Thoracic aorta (tissue), 2 donors: ENCODE results near the gene STUB1. TPM values are rescaled to one million over a fixed set of nuclear protein-coding genes. Genes with fewer than 3 reads are reported as not detected.
A peak's percentile ranks its signal among the peaks of the same experiment; 100 is the strongest.
"Not testable (repeated sequence)": the region's sequence is repeated elsewhere in the genome, so short reads cannot be mapped to it uniquely, and the experiment has no call there.

ENCODE experiments used
- ATAC-seq: fragments of 150-250 bp; one replicate; pipeline ENCODE4 v1.8.0; 2017; ENCODE audit warnings: low read depth; ENCODE audit not compliant: insufficient number of reproducible peaks, low FRiP score
- DNase-seq: peaks from one replicate; pipeline ENCODE4 v3.0.0-alpha.2; 2020; ENCODE audit warnings: low spot score
- H3K27ac ChIP-seq, 2 donors: fragments of 200-600 bp; sonication (generic); 1 replicate in 1 of 2; 2 replicates in 1 of 2; pipeline ENCODE4 v1.5.1; 2016; ENCODE audit warnings: mild to moderate bottlenecking in 2 of 2, moderate library complexity in 2 of 2
- H3K27me3 ChIP-seq: fragments of 200-600 bp; sonication (generic); replicated peaks from 2 replicates; pipeline ENCODE4 v1.6.0; 2016; ENCODE audit warnings: mild to moderate bottlenecking; ENCODE audit not compliant: insufficient read depth
- H3K36me3 ChIP-seq: fragments of 200-600 bp; sonication (generic); one replicate; pipeline ENCODE4 v1.5.1; 2016
- H3K4me1 ChIP-seq, 2 donors: fragments of 200-600 bp; sonication (generic); 1 replicate in 1 of 2; 2 replicates in 1 of 2; pipeline versions ENCODE4 v1.5.1 to v1.6.0; 2016; ENCODE audit warnings: low read depth in 2 of 2, mild to moderate bottlenecking in 1 of 2; ENCODE audit not compliant: control insufficient read depth in 1 of 2
- H3K4me3 ChIP-seq: fragments of 200-600 bp; sonication (generic); 2 replicates; pipeline ENCODE4 v1.5.1; 2016; ENCODE audit warnings: mild to moderate bottlenecking
- H3K9me3 ChIP-seq: fragments of 200-600 bp; sonication (generic); 2 replicates; pipeline ENCODE4 v1.5.1; 2016
- total RNA-seq, 2 donors: library from RNA; depleted of rRNA; stranded (reverse); fragments of >200 nt; gene quantifications; one replicate each; pipeline versions ENCODE4 v1.1.0 to v1.2.3, GENCODE V29; 2016
- TF ChIP-seq, protein P1 (sequence below): fragments of 200-600 bp; sonication (generic); IDR thresholded peaks from one replicate; pipeline ENCODE4 v1.5.1; 2019; ENCODE audit warnings: antibody characterized with exemption

STUB1 gene
- total RNA-seq, 2 donors from 2014 or later: 103 to 145 TPM

DNA sequence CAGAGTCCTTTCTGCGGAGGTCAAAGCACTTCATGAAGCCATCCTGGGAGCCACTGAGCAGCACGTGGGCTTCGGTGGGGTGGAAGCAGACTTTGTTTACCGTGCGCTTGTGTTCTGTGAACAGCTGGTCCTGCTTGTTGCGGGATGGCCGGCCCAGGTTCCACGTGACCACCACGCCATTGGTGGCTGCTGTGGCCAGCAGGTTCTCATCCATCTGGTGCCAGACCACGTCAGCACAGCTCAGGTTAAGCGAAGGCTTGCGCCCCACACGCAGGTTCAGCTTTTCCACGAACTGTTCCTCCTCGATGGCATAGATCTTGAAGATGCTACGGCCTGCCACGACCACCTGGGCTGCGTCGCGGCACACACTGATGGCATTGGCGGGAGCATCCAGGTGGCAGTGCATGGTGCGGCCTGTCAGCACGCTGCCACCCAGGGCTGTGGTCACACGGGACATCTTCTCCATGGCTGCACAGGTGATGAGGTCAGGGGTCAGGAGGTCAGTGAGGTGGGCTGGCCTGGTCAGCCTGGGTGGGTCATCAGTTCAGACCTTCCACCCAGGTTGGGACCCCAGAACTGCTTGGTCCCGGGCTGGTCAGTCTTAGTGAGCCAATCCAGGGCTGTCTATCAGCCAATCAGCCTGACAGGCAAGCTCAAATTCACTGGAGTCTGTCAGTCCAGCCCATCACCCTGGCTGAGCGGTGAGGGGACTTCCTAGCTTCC, 9.1 kb downstream of the STUB1 start:
- H3K27me3 ChIP-seq: peaks cover 2% of the 10 kb centered on the region
- H3K27ac ChIP-seq: peak overlapping the region; percentile 76 to 85
- no peak for ATAC-seq
- TF ChIP-seq, protein P1, sequence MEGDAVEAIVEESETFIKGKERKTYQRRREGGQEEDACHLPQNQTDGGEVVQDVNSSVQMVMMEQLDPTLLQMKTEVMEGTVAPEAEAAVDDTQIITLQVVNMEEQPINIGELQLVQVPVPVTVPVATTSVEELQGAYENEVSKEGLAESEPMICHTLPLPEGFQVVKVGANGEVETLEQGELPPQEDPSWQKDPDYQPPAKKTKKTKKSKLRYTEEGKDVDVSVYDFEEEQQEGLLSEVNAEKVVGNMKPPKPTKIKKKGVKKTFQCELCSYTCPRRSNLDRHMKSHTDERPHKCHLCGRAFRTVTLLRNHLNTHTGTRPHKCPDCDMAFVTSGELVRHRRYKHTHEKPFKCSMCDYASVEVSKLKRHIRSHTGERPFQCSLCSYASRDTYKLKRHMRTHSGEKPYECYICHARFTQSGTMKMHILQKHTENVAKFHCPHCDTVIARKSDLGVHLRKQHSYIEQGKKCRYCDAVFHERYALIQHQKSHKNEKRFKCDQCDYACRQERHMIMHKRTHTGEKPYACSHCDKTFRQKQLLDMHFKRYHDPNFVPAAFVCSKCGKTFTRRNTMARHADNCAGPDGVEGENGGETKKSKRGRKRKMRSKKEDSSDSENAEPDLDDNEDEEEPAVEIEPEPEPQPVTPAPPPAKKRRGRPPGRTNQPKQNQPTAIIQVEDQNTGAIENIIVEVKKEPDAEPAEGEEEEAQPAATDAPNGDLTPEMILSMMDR: no peak
- H3K9me3 ChIP-seq: no peaks in the 10 kb centered on the region
- peak overlapping the region; percentile 100 for H3K4me3 ChIP-seq
- no peak for DNase-seq
- peaks cover 6% of the 10 kb centered on the region for H3K36me3 ChIP-seq
- H3K4me1 ChIP-seq: peaks cover 24 to 35% of the 10 kb centered on the region in 2 donors

DNA sequence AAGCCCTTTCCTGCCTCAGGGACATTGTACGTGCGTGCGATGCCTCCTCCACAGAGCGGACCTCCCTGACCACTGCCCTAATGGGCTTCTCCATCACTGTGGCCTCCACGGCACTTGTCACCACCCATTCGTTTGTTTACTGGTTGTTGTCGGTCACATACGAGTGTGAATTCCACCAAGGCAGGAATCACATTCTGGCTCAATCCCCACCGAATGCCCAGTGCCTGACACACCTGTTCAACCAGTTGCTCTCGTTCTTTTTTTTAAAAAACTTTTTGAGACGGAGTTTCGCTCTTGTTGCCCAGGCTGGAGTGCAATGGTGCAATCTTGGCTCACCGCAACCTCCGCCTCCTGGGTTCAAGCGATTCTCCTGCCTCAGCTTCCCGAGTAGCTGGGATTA, 11.0 kb downstream of the STUB1 start:
- H3K27ac ChIP-seq, H3K27me3 ChIP-seq, H3K36me3 ChIP-seq, ATAC-seq, DNase-seq, H3K9me3 ChIP-seq, H3K4me3 ChIP-seq: not testable (repeated sequence)
- H3K4me1 ChIP-seq: peaks cover 18 to 28% of the 10 kb centered on the region in 2 donors

DNA sequence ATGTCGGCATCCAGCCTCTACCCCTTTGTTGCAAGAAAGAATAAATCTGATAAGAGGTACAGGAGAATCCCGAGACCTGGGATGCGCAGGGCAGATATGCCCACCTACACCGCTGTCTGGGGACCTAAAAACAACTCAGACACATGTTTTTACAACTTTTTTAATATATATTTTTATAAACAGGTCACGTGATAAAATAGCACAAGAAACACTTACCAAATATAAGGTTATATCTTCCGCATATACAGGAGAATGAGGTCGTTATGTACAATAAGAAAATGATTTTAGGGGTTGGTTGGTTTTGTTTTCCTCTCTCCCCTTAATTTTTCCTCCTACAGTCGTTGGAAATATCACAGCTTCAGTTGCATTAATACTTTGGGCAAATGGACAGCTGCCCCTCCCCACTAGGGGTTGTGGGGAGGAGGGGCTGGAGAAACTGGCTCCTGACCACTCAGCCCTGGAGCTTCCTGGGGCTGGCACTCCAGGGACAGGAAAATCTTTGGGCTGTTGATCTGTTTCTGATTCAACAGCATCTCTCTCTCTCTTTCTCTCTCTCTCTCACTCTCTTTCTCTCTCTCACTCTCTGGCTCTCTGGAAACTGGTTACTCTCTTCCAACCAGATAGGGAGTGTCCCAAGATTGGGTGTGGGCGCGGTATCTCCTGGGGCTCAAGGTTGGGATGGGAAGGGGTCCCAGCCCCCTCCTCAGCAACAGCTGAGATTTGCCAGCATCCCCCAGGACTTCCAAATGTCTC, 12.3 kb downstream of the STUB1 start:
- Histone ChIP-seq H3K9me3 (no peaks in the 10 kb centered on the region), H3K4me3 (no peak overlapping the region), H3K27me3 (peaks cover 7% of the 10 kb centered on the region), H3K4me1 (peaks cover 18 to 28% of the 10 kb centered on the region in 2 donors), H3K27ac (no peak overlapping the region), H3K36me3 (no peaks in the 10 kb centered on the region)
- no peak for ATAC-seq
- no peak for DNase-seq
- TF ChIP-seq, protein P1: no peak

DNA sequence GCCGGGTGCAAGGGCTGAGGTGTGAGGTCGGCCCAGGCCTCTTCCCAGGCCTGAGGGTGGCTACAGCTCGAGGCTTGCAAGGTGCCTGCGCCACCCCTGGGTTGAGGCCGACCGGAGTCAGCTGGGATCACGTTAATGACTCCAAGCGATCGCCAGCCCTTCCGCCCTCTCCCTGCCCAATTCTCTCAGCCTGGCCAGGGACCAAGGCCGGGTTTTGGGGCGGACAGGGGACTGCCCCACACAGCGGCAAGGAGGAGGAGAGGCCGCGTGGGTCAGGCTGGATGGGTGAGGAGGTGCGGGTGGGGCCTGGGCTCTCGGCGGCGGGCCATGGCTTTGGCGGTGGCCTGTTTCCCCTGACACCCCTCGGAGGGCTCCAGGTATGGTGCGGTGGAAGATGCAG, 13.2 kb downstream of the STUB1 start:
- Histone ChIP-seq H3K27me3 (peaks cover 7% of the 10 kb centered on the region), H3K9me3 (no peaks in the 10 kb centered on the region), H3K36me3 (no peaks in the 10 kb centered on the region), H3K27ac (no peak overlapping the region), H3K4me3 (no peak overlapping the region), H3K4me1 (peaks cover 18 to 27% of the 10 kb centered on the region in 2 donors)
- TF ChIP-seq, protein P1: no peak
- no peak for DNase-seq
- ATAC-seq: no peak

DNA sequence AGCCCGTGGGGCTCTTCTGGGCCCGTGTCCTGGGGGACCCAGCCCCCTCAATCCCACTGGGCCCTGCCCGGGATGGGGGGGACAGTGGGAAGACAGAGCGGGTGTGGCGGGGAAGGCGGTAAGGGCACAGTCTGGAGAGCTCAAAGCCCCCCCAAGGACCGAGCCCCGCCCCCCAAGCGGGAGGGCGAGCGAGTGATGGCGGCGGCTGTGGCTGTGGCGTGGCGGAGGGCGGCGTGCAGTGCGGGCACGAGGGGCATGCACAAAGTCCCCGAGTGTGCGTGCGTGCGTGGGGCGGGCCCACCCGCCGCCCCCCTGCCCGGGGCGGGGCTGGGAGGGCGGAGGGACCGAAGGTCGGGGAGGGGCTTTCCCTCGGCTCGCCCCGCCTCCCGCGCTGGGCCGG, 13.6 kb downstream of the STUB1 start:
- ATAC-seq: no peak
- Histone ChIP-seq H3K27ac (no peak overlapping the region), H3K27me3 (peaks cover 7% of the 10 kb centered on the region), H3K36me3 (no peaks in the 10 kb centered on the region), H3K4me1 (peaks cover 18 to 23% of the 10 kb centered on the region in 2 donors), H3K9me3 (no peaks in the 10 kb centered on the region), H3K4me3 (peak overlapping the region; percentile 11)
- TF ChIP-seq, protein P1: no peak
- DNase-seq: no peak
